ENCODE data around the gene PERM1. TPM values are rescaled to one million over a fixed set of nuclear protein-coding genes. Genes with fewer than 3 reads are reported as not detected.
A peak's percentile ranks its signal among the peaks of the same experiment; 100 is the strongest.

The PERM1 gene
- total RNA-seq, 1 donor from 2014 or later, result 174 TPM

- peak; percentile 37 for ATAC-seq
- intact Hi-C loops (cut with DNase I), result no loop called here
- DNase-seq (ENCODE audit: missing footprints), result peak; percentile 87
These were observed 38.9 kb downstream of the PERM1 start for GRCh38 chr1:942864-943533.

- intact Hi-C loops (cut with DNase I), result no loop called here
- no peak for ATAC-seq
- DNase-seq (ENCODE audit: missing footprints), result no peak
These were observed 39.5 kb downstream of the PERM1 start for GRCh38 chr1:942411-942821.

DNA sequence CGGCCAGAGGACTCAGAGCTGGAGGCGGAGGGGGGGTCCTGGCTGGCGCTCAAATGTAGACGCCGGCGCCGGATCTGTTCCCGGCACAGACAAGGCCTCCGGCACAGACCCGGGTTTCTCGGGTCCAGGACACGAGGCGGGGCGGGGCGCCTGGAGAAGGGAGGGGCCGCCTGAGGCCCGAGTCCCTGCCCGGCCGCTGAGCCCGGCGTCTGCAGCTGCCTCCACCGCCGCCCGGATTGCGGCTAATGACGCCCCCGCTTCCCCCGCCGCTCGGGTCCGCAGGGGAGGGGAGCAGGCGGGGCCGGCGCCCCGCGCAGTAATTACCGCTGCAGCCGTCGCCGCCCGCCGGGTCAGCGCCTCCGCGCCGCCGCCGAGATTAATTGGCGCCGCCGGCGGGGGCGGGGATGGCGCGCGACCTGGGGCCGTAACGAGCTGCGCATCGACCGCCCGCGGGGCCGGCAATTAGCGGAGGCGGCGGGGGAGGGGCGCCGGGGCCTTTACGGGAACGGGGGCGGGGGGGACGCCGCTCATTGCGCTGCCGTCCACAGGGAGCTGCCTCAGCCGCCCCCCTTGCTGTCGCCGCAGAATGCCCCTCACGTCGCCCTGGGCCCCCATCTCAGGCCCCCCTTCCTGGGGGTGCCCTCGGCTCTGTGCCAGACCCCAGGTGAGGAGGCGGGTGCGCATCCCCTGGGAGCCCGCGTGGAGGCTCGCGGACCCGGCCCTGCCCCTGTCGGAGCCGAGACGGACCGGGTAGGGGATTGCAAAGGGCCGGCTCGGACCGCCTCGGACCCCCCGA is 40.1 kb downstream of the PERM1 start:
- intact Hi-C loops (cut with DNase I), result no loop called here
- ATAC-seq, result peak; percentile 36

DNA sequence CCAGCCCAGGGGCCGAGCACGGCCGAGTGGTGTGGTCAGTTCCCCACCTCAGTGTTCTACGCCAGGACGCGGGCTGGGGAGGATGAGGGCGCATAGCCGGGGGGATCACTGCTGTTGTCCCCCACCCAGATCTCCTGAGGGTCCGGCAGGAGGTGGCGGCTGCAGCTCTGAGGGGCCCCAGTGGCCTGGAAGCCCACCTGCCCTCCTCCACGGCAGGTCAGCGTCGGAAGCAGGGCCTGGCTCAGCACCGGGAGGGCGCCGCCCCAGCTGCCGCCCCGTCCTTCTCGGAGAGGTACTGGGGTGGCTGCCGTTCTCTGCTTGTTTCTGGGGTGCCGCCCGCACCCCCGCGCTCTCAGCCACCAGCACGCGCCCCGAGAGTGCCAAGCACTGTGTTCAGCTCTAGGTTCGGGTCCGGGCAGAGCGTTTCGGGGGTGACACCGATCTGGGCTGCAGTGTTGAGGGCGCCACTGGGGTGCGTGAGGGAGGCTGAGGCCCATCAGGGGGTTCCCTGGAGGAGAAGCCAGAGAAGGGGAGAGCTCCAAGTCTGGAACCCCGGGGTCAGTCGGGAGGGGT is 40.8 kb downstream of the PERM1 start:
- DNase-seq (ENCODE audit: missing footprints), result no peak
- intact Hi-C loops (cut with DNase I), result no loop called here
- ATAC-seq, result no peak

More for the DNA sequence above, 40.1 kb downstream of the PERM1 start:
- DNase-seq (ENCODE audit: missing footprints), result peak; percentile 88

GRCh38 chr1:940107-941014 is 41.5 kb downstream of the PERM1 start:
- ATAC-seq, result peak; percentile 11
- intact Hi-C loops (cut with DNase I), result no loop called here
- no peak for DNase-seq (ENCODE audit: missing footprints)

DNA sequence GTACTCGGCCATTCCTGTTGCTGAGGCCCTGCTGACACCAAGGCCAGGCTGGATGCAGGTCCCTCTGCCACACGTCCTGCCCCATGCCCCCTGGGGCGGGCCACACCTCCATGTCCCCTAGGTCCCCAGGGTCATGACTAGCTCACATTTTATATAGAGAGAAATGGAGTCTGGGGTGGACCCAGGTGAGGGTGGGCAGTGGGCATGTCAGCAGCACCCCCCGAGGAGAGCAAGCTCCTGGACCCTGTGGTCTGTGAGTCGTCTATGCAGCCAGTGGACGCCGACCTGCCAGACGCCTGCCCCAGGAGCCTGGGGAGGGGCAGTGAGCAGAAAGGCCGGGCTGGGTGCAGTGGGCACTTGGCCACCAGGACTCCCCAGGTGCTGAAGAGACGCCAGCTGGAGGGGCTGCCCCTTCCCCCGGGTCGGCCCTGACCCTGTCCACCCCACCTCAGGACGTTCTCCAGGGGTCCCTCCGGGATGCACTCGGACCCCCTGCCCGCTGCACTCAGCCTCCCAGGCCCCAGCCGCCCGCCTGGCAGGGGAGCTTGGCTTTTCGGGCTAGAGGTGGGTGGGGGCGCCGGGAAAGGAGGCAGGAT is 42.3 kb downstream of the PERM1 start:
- ATAC-seq (no peak), DNase-seq (ENCODE audit: missing footprints) (no peak)
- intact Hi-C loops (cut with DNase I), result loop anchor here (1.0 kb wide), 1 partner anchor 35 kb away; no protein-coding TSS in a partner anchor

DNA sequence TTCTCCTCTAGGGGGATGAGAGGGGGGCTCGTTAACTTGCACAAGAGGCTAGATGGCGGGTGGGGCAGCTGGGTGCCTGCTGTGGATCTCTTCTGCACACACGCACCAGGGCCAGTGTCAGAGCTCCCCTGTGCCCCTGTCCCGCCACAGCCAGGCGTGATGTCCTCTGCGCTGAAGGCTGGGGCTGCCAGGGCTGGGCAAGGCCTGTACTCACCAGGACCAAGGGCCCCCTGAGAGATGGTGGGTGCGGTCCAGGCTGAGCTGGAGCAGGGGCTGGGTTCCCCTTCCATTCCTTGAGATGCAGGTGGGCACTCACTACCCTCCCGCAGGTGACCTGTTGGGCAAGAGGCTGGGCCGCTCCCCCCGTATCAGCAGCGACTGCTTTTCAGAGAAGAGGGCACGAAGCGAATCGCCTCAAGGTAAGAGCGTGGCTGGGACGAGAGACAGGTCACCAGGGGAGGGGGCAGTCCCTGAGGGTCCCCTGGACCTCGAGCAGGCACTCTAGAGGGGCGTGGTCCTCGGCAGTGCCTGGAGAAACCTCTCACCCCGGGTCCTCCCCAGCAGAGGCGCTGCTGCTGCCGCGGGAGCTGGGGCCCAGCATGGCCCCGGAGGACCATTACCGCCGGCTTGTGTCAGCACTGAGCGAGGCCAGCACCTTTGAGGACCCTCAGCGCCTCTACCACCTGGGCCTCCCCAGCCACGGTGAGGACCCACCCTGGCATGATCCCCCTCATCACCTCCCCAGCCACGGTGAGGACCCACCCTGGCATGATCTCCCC is 43.0 kb downstream of the PERM1 start:
- ATAC-seq (no peak), DNase-seq (ENCODE audit: missing footprints) (no peak)
- intact Hi-C loops (cut with DNase I), result loop anchor here (1.0 kb wide), 1 partner anchor 35 kb away; no protein-coding TSS in a partner anchor

GRCh38 chr1:938088-938683 is 43.7 kb downstream of the PERM1 start:
- intact Hi-C loops (cut with DNase I), result no loop called here
- DNase-seq (ENCODE audit: missing footprints) (no peak), ATAC-seq (peak; percentile 48)

GRCh38 chr1:937521-937920 is 44.4 kb downstream of the PERM1 start:
- no peak for ATAC-seq
- intact Hi-C loops (cut with DNase I), result no loop called here
- DNase-seq (ENCODE audit: missing footprints), result no peak

GRCh38 chr1:936348-937264 is 45.3 kb downstream of the PERM1 start:
- ATAC-seq, result no peak
- no peak for DNase-seq (ENCODE audit: missing footprints)
- intact Hi-C loops (cut with DNase I), result no loop called here

GRCh38 chr1:935751-936231 is 46.1 kb downstream of the PERM1 start:
- ATAC-seq, result no peak
- intact Hi-C loops (cut with DNase I), result no loop called here
- DNase-seq (ENCODE audit: missing footprints), result no peak

- intact Hi-C loops (cut with DNase I), result no loop called here
- no peak for DNase-seq (ENCODE audit: missing footprints)
- no peak for ATAC-seq
These were observed 46.7 kb downstream of the PERM1 start for GRCh38 chr1:934991-935750.

GRCh38 chr1:933603-933940 is 48.3 kb downstream of the PERM1 start:
- ATAC-seq (no peak), DNase-seq (ENCODE audit: missing footprints) (no peak)
- intact Hi-C loops (cut with DNase I), result no loop called here

DNA sequence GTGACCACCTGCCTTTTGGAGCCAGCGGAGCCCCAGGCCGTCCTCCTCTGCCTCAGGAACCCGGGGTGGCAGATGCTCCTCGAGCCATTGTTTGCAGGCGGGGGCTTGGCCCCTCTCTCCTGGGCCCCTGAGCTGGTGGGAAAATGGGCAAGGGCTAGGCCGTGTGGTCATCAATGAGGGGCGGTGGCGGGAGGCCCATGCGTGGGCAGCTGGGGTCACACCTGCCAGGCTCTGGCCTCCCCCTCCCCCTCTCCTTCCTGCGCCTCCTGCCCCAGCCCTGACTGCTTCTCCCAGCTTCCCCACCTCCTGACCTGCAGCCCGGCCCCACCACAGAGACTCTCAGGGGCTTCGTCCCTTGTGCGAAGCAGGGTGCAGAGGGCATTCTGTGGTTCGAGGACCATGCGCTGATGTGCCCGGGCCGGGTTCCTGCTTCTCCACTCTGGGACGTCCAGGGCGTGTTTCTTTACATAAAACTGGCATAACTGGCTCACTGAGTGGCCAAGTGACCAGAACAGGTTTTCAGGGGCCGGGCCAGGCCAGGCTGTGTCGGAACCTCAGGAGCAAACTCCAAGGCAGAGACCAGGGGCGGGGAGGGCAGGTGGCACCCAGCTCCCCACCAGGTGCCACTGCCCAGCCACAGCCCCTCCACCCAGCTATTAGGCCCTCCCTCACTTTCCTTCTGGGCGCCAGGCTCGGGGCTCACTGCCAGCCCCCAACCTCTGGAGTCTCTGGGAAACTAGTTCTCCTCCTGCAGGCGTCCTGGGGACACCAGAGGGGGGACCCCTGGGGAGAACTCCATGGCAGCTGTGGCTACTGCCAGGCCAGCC is 48.9 kb downstream of the PERM1 start:
- no peak for ATAC-seq
- intact Hi-C loops (cut with DNase I), result no loop called here
- no peak for DNase-seq (ENCODE audit: missing footprints)

- DNase-seq (ENCODE audit: missing footprints), result no peak
- intact Hi-C loops (cut with DNase I), result no loop called here
- no peak for ATAC-seq
These were observed 49.8 kb downstream of the PERM1 start for GRCh38 chr1:932173-932510.

All from Right ventricle myocardium inferior (tissue), 1 donor.